NCI-H1930 (cell line): Measurements from ENCODE around the gene IL25.

Experiments
- DNase-seq, 2 experiments: peaks; one replicate each; lab custom pipeline; 2025; lab: John Stamatoyannopoulos, UW

The IL25 gene

DNA sequence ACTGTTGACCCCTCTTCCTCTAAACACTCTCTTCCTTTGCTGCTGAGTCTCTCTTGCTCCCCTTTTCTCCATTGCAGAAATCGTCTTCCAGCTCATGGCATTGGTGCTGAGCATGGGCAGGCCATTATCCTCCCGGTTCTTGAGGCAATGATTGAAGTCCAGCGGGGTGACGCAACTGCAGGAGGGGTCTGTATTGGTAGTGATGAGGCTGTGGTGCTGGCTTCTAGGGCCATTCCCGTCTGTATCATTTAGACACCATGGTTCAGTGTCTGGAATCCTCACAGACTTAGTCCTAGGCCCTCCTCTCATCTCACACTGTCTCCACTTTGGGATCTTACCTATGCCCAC is 19.2 kb upstream of the IL25 start:
- DNase-seq = no peak

DNA sequence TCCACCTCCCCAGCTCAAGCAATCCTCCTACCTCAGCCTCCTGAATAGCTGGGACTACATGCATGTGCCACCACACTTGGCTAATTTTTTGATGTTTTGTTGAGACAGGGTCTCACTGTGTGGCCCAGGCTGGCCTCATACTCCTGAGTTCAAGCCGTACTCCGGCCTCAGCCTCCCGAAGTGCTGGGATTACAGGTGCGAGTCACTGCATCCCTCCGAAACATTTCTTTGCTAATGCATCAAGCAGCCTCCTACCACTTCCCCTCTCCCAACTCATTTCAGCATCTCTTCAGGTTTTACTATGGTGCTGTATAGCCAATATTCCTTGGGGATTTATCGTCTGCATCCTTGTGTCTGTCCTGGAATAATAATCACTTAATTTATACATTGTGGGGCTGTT is 17.6 kb upstream of the IL25 start:
- DNase-seq = no peak

DNA sequence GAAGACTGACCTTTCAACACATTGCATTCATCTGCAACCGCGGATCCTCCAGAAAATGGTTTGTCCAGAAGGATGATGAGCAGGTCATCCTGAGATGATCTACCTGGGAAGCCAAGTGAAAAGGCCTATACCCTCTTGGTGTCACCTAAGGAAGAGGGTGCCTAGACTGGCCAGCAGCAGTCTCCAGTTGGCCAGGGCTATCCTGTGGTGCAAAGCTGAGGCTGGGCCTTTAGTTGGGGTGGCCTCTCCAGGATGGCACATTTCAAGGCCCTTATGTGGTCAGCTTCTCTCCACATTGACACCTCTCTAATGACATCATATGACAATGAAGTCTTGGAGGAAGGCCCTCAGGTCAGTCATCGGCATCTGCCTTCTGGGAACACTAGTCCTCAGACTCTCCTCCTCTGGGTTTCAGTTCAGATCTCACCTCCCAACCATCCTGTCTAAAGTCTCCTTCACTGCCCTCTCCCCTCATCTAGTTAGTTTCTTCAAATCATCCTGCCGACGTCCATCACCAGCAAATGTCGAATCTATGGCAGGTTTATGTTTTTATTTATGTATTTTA is 16.7 kb upstream of the IL25 start:
- no peak for DNase-seq

DNA sequence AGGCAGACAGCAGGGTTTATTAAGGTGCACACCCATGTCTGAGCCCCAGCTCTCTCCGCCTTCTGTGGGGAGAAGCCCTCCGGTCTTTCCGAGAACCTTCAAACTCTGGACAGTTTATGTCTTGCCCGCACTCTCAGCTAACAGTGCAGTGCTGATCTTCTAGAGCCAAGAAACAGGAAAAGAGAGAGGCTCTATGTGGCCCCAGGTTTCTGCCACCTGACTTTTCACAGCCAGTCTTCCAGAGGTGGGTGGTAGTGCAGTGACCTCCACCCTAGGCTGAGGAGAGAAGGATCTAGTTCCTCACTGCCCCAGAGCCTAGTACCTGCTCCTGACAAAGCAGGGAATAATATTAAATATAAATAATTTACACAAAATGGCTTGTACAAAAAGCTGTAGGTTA is 15.9 kb upstream of the IL25 start:
- no peak for DNase-seq

DNA sequence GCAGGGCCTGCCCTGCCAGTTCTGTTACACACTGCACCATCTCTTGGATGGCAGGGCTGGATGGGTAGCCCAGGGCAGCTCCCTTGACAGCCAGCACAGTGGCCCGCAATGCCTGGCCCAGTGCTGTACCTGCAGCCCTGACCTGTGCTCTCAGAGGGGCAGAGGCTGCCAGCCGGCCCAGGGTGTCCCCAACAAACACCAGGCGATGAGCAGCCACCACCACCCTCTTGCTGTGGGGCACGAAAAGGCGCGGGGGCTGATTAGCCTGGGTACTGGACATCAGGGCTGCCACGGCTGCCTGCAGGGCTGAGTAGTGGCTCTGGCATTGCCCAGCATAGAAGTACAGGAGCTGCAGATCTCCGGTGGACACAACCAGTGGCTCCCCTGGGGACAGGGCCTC is 15.3 kb upstream of the IL25 start:
- DNase-seq = no peak

DNA sequence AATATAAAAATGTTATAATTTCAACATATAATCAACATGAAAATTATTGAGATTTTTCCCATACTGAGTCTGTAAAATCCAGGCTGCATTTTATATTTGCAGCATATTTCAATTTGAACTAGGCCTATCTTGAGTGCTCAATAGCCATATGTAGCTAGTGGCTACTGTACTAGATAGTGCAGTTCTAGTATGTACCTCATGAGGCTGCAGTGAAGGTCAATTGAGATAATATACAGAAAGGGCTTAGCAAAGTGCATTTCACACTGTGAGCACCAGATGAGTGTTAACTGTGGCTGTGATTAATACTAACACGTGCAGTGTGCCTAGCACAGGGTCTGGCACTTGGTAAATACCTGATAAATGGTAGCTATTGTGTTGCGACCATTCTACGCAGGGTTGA is 14.6 kb upstream of the IL25 start:
- DNase-seq = no peak

DNA sequence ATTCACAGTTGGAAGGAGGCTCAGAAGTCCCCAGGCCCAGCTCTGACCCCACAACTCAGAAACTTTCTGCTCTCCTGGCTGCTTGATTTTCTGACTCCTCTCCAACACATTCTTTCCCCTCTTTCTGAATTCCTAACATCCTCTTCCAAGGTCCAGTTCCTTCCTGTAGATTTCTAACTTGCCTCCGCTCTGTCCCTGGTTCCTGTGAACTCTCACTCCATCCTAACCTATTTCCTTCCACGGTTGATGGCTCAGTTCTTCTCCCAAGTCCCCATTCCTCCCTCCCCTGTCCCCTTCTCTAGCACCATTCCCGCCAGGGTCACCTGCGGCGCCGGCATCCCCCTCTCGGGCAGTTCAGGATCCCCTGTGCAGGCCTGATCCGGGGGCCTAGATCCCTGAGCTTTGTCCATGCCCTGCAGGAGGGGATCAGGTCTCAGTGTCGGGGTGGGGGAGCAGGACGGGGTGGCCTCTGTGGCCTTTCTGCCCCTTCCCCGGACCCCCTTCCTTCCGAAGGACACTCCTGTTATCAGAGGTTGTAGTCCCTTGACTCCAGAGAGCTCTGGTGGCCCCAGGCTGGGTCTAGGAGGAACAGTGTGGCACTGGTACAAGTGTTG is 13.9 kb upstream of the IL25 start:
- no peak for DNase-seq

DNA sequence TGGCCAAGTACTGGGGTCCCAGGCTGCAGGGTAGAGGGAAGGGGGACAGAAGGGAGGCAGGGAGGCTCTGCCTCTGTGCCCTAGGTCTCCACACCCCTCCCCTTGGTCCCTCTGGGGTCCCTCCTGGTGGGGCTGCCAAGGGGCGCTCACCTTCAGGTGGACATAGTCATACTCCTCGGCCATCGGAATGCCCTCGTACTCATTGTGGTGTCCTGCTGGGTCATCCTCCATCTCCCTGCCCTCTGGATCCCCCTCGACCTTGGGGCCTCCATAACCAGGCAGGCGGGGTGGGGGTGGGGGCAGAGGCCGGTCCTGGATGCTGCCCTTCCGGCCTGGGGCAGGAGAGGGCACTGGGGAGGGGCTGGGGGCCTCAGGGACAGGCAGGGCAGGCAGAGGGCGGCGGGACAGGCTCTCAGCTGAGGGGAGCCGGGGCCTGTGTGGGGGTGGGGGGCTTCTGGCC is 13.4 kb upstream of the IL25 start:
- no peak for DNase-seq

DNA sequence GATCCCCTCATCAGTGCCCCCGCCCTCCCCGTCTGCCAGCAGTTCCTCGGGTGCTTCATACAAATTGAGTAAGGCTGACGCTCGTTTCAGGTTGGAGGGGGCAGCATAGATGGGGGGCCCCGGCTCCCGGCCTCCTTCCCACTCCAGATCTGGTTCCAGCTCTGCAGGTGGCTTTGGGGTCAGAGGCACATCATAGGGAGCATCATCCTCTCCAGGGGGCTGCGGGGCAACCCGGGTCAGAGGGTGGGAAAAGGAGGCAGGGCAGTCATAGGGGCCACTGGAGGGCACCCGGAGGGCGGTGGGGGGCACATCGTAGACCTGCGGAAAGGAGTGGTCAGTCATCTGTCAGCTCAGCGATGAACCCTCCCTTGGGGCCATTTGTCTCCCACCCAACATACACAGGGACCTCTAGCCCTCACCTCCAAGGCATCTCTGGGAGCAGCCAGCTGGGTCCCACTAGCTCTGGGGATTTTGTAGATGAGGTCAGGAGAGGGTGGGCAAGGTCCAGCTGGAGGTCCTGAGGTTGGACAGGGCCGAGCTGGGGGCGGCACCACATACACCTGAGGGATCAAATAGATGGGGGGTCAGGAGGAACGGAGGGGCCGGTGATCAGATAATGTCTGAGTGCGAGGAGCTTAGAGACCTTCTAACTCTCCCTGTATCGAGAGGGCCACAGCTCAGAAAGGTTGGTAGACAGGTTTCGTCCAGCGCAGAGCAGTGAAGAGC is 12.7 kb upstream of the IL25 start:
- DNase-seq = no peak

DNA sequence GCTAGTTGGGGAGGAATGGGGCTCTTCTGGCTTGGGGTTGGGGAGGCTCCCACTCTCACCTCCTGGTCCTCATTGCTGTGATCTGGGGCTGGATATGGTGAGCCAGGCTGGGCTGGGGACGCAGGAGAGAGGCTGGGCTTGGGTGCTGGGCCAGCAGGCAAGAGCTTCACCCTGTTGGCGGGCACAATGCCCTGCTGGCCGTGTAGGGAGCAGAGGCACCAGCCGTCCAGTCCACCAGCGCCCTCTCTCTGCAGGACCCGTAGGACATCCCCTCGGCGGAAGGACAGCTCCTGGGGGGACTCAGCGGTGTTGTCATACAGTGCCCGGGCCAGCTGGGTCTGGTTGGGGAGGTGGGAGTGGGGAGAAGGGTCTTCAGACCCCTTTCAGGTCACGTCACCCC is 12.1 kb upstream of the IL25 start:
- no peak for DNase-seq

DNA sequence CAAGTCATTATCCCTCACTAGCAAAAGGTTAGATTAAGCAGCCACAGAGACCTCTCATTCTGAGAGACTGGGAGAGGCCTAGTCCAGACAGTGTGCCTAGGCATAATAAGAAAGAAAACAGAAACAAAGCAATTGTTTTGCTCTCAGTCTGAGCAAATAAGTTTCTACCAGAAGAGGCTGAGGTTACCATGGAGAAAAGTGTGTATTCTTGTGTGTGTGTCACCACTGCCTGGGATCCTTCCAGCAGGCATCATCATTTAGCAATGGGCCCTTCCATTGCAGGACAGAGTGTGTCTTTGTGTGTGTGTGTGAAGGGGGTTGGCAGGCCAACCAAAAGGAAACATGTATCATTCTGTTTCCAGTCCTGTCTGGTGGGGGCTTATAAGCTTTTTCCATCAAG is 11.3 kb upstream of the IL25 start:
- DNase-seq = no peak

DNA sequence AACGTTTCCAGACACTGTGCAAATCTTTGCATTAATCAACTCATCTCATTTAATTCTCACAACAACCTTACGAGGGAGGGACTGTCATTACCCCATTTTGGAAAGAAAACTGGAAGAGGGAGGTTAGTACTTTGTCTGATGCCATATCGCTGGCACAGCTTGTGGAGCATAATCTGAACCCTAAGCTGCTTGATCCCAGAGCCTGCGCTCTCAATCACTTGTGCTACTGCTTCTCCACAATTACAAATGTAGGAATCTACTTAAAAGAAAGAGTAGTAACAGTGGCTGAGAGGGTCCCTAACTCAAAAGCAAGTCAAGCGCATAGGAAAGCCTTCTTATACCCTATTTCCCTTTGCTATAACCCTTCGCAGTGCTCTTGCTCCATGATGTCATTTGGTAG is 10.8 kb upstream of the IL25 start:
- DNase-seq = no peak

DNA sequence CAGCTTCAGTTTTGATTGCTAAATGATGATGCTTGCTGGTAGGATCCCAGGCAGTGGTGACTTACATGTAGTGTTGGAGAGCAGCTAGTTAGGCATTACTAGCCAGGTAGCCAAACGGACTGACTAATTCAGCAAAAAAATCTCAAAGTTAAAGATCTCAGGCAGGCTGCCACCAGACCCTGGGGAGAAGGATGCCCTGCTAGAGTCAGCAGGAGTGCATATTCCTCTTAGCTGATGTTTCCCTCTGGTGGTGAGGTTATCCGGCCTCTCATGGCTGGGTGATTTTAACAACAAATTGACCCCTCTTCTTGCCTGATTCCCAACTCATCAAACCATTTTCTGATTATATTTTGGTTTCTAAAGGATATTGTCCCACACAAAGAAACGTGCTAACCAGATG is 10.4 kb upstream of the IL25 start:
- no peak for DNase-seq

DNA sequence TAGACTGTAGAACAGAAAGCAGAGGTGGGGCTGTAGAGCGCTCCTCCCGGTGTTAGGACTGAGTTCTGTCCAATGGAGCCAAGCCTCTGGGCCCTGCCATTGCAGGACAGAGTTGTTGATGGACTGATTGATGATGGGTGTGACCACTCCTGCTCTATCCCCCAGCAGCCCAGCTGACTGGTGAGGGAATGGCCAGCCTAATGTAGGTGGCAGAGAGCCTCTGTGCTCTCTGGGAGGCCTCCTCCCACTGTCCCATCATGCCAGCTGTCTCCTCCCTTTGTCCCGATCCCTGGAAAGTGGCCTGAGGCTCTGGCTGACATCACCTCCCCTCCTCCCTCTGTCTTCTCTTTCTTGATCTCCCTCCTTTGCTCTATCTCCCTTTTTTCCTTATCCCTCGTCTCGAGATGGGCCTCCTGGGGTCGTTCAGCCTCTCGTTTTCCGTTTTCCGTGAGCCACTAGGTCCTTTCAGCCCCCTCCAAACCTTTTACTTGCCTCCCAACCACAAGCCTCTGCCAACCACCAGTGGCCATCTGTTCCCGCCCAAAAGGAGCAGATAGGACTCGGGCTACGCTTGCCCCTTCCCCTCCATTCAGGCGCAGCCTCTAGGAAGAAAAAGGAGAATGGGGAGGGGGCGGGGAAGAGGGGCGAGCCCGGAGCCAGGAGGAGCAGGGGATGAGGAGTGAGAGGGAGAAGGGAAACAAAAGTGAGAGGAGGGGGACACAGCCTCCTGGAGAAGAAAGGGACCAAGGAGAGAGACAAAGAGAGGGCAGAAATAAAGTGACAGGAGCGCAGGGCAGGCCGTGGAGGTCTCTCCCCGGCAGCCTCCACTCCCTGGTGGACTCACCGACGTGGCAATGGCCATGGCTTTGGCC is 8.2 kb upstream of the IL25 start:
- DNase-seq = no peak

DNA sequence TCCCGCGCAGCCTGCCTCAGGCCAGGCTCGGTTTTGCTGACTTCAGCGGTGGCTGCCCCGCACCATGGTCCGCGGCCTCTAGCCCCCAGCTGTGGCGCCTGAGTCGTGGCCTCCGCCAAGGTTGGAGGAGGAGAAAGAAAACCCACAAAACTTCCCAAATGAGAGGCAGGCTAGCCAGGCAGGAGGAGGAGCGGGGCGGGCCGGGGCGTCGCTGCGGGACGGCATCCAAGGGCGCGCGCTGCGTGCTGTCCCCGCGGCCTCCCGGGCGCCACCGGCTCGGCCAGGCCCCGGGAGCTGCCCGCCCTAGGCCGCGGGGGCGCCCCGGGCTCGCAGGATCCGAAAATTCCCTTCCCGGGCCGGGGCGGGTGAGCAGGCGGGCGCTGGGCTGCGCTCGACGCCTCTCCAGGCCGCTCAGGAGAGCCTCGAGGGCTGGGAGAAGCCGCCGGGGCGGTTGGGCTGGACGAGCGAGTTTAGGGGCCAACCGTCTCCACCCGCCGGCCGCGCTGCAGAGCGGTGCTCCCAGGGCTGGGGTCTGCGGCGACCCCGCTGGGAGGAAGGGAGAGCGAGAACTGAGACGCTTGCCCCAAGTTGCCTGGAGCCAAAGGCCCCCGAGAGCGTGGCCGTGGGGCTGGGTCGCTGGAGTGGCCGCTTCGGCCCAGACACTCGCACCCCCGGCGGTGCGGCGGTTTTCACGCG is 7.4 kb upstream of the IL25 start, which contains the start of gene EFS:
Gene EFS, minus strand, starts transcription at position 137 of the 696 bp plus-strand sequence. CDS start 147 bp downstream, outside the sequence.
- no peak for DNase-seq

DNA sequence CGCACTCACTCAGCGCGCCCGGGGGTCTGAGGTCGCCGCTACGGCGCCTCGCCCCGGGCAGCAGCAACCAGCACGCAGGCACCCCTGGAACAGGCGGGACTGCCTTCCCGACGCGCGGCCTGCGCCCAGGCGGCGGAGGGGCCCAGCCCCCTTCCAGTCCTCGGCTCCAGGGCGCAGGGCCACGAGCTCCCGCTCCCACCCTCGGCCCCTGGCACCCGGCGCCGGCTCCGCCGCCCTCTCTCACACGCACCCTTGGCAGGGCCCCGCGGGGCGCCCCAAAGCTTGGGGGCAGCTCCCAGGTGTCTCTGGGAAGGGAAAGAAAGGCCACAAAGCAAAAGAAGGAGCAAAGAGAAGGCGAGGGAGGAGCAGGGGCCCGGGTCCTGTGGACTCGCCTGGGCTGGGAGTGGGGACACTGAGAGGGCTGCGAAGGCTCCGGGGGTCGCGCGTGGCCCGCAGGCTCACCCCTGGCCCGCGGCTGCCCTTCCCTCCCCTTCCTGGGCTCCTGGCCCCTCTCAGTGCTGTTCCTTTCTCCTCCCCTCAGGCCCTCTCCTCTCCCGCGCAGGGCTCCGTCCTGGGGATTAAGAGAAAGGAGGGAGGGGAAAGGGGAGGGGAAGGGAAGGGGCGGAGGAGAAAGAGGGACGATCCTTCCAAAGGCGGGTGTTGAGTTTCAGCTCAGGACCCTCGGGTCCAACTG is 6.7 kb upstream of the IL25 start:
- no peak for DNase-seq

DNA sequence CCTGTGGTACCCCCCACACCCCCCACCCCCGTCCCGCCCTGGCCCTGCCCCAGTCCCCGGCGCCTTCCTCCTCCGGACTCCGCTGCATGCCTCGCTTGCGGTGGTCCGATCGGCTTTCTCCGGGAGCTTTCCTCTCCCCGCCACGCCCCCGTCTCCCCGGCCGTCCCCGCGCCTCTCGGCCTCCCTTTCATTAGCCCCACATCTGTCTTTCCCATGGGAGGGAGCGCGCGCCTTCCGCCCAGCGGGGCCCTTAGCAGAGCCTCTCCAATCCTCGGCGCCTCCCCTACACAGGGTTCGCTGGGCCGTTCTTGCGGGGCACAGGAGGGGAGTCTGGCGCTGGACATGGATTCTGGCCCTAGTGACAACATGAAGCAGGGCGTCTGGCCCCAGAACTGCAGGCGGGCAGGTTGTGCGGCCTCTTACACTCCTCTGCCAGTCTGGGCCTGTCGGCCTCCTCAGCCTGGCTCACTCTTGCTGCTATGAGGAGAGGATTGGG is 6.1 kb upstream of the IL25 start:
- no peak for DNase-seq

DNA sequence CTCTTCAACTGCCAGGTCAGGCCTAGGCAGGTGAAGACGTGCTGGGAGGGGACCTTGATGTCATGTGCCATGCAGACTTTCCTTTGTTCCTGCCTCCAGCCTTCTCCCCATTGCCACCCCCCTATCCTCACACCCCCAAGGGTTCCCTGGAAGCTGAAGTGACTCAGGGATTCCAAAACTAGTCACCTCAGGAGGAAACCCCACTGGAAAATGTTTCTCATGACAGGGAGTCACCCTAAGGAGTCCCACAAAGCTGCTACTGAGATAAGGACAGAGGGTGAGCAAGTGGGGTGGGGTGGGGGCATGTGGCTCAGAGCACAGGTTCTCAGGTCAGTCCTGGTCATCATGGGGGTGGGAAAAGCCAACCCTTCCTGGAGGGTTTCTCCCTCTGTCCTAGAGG is 2.4 kb upstream of the IL25 start:
- DNase-seq = no peak

DNA sequence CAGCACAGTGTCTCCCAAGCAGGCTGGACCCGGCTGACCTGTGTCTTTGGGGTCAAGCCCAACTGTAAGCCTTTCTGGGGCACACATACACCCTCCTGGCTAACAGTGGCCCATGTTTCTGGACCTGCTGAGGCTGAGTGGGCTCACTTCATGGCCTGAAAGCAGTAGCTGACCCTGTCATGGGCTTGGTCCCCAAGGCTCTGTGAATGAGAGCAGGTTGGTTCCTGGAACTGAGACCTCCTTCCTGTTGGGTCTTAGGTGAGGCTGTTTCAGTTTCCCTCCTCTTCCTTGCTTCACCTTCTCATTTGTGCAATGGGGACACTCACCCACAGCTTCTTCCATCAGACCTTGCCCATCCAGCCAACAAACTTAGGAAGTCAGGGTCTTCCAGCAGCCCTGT is 744 bp upstream of the IL25 start:
- DNase-seq = no peak

DNA sequence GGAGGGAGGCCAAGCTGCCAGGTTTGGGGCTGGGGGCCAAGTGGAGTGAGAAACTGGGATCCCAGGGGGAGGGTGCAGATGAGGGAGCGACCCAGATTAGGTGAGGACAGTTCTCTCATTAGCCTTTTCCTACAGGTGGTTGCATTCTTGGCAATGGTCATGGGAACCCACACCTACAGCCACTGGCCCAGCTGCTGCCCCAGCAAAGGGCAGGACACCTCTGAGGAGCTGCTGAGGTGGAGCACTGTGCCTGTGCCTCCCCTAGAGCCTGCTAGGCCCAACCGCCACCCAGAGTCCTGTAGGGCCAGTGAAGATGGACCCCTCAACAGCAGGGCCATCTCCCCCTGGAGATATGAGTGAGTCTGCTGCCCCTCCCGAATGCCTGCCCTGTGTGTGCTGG is 432 bp downstream of the IL25 start:
- DNase-seq = no peak

DNA sequence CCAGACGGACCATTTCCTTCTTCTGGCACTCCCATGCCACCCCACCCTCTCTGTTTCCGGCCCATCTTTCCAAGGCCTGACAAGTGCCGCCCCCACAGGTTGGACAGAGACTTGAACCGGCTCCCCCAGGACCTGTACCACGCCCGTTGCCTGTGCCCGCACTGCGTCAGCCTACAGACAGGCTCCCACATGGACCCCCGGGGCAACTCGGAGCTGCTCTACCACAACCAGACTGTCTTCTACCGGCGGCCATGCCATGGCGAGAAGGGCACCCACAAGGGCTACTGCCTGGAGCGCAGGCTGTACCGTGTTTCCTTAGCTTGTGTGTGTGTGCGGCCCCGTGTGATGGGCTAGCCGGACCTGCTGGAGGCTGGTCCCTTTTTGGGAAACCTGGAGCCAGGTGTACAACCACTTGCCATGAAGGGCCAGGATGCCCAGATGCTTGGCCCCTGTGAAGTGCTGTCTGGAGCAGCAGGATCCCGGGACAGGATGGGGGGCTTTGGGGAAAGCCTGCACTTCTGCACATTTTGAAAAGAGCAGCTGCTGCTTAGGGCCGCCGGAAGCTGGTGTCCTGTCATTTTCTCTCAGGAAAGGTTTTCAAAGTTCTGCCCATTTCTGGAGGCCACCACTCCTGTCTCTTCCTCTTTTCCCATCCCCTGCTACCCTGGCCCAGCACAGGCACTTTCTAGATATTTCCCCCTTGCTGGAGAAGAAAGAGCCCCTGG is 3.1 kb downstream of the IL25 start:
- no peak for DNase-seq
